GM19239 (cell line): ENCODE results near the gene SORL1-AS1.
A peak's percentile ranks its signal among the peaks of the same experiment; 100 is the strongest.

Experiments used
- DNase-seq: peaks from one replicate; pipeline ENCODE4 v3.0.0; 2011; ENCODE audit warnings: low spot score; ENCODE audit not compliant: insufficient read length
- FAIRE-seq: peaks from 2 replicates; lab custom pipeline; 2011; peaks lifted over from hg19 to GRCh38; lab: Jason Lieb, UNC

SORL1-AS1 gene

GRCh38 chr11:121455115-121455514 lies 2.3 kb upstream of the SORL1-AS1 start:
- DNase-seq (no peak), FAIRE-seq (no peak)

- DNase-seq, result no peak
- FAIRE-seq, result peak; percentile 89
Measured at GRCh38 chr11:121453589-121454299, 977 bp upstream of the SORL1-AS1 start.

GRCh38 chr11:121451986-121452608 lies 670 bp downstream of the SORL1-AS1 start, which contains the start of gene SORL1:
SORL1 (plus strand) TSS chr11:121452314; CDS start chr11:121452332, 18 bp downstream.
- peak; percentile 64 for DNase-seq
- FAIRE-seq, result no peak

- DNase-seq (no peak), FAIRE-seq (no peak)
Measured at GRCh38 chr11:121451178-121451985, 1.4 kb downstream of the SORL1-AS1 start.

- FAIRE-seq, result no peak
- DNase-seq, result no peak
Measured at GRCh38 chr11:121450401-121450800, 2.4 kb downstream of the SORL1-AS1 start.

- FAIRE-seq (no peak), DNase-seq (no peak)
Measured at GRCh38 chr11:121449626-121450025, 3.1 kb downstream of the SORL1-AS1 start.

GRCh38 chr11:121449123-121449522 lies 3.6 kb downstream of the SORL1-AS1 start:
- DNase-seq (no peak), FAIRE-seq (no peak)

- DNase-seq (no peak), FAIRE-seq (peak; percentile 99)
Measured at GRCh38 chr11:121448431-121448941, 4.3 kb downstream of the SORL1-AS1 start.

- FAIRE-seq (no peak), DNase-seq (no peak)
Measured at GRCh38 chr11:121448011-121448410, 4.8 kb downstream of the SORL1-AS1 start.

GRCh38 chr11:121446752-121447156 lies 6.0 kb downstream of the SORL1-AS1 start:
- peak; percentile 86 for FAIRE-seq

GRCh38 chr11:121445071-121445768 lies 7.5 kb downstream of the SORL1-AS1 start:
- DNase-seq (no peak), FAIRE-seq (no peak)

More at GRCh38 chr11:121446752-121447156, 6.0 kb downstream of the SORL1-AS1 start:
- DNase-seq, result no peak

GRCh38 chr11:121444526-121444925 lies 8.2 kb downstream of the SORL1-AS1 start:
- DNase-seq (no peak), FAIRE-seq (no peak)

GRCh38 chr11:121443688-121444275 lies 9.0 kb downstream of the SORL1-AS1 start:
- FAIRE-seq (peak; percentile 90), DNase-seq (no peak)

- FAIRE-seq, result no peak
- DNase-seq, result no peak
Measured at GRCh38 chr11:121441521-121441920, 11.2 kb downstream of the SORL1-AS1 start.

GRCh38 chr11:121439759-121440158 lies 13.0 kb downstream of the SORL1-AS1 start:
- DNase-seq (no peak), FAIRE-seq (no peak)

- FAIRE-seq, result no peak
- DNase-seq, result no peak
Measured at GRCh38 chr11:121439337-121439736, 13.4 kb downstream of the SORL1-AS1 start.

GRCh38 chr11:121437686-121438078 lies 15.1 kb downstream of the SORL1-AS1 start:
- DNase-seq (no peak), FAIRE-seq (no peak)

GRCh38 chr11:121437018-121437685 lies 15.6 kb downstream of the SORL1-AS1 start:
- FAIRE-seq (peak; percentile 55), DNase-seq (no peak)
